Measurements from ENCODE around the gene LSMEM2. TPM values are rescaled to one million over a fixed set of nuclear protein-coding genes. Genes with fewer than 3 reads are reported as not detected.
"Not testable (repeated sequence)": the region's sequence is repeated elsewhere in the genome, so short reads cannot be mapped to it uniquely, and the experiment has no call there.

Gene LSMEM2
- total and polyA plus RNA-seq, 11 donors: 1.3 to 68.3 (median 29.7) TPM

GRCh38 chr3:50243543-50243895, 35.4 kb upstream of the LSMEM2 start:
- Histone ChIP-seq H3K4me1 (peaks cover 36 to 100% (median 96%) of the 10 kb centered on the region in 12 donors), H3K36me3 (peaks cover 0 to 59% (median 6%) of the 10 kb centered on the region in 9 donors), H3K27me3 (no peaks in the 10 kb centered on the region), H3K9me3 (no peaks in the 10 kb centered on the region), H3K27ac (peak overlapping the region; percentile 85 to 99 (median 94)), H3K4me3 (peak overlapping the region in 9 of 12 donors; percentile 1 to 39 (median 17))
- WGBS, 4 donors: 49 to 61% (median 59%) methylated on average over 4 of the region's 4 CpGs
- DNase-seq (peak in 1 of 5 donors; percentile 35), ATAC-seq (no peak)
- TF ChIP-seq POLR2A (IDR thresholded peaks at IDR 0.05): no peak
- intact Hi-C loops (cut with DNase I): loop anchor here in 1 of 10 donors (2.0 kb wide), 1 partner anchor 13 kb away; no protein-coding TSS in a partner anchor

DNA sequence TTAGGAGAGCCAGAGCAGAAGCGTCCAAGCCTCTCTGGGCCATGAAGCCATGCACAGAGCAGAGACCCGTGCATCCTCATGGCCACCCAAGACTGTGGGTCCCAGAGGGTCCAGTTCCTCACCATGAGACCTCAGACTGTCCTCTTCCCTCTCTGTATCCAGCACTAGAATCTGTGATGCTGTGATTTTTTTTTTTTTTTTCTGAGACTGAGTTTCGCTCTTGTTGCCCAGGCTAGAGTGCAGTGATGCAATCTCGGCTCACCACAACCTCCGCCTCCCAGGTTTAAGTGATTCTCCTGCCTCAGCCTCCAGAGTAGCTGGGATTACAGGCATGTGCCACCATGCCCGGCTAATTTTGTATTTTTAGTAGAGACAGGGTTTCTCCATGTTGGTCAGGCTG, 34.1 kb upstream of the LSMEM2 start:
- DNase-seq; H3K9me3 ChIP-seq; H3K27me3 ChIP-seq; ATAC-seq; intact Hi-C loops (cut with DNase I): not testable (repeated sequence)
- WGBS, 4 donors: 61 to 74% (median 69%) methylated on average over 6 of the region's 6 CpGs
- H3K27ac ChIP-seq: peak overlapping the region; percentile 85 to 99 (median 94)
- H3K4me3 ChIP-seq: peak overlapping the region in 3 of 12 donors; percentile 5 to 38 (median 32)
- peaks cover 34 to 100% (median 96%) of the 10 kb centered on the region in 12 donors for H3K4me1 ChIP-seq
- H3K36me3 ChIP-seq: peaks cover 0 to 55% (median 4%) of the 10 kb centered on the region in 9 donors

DNA sequence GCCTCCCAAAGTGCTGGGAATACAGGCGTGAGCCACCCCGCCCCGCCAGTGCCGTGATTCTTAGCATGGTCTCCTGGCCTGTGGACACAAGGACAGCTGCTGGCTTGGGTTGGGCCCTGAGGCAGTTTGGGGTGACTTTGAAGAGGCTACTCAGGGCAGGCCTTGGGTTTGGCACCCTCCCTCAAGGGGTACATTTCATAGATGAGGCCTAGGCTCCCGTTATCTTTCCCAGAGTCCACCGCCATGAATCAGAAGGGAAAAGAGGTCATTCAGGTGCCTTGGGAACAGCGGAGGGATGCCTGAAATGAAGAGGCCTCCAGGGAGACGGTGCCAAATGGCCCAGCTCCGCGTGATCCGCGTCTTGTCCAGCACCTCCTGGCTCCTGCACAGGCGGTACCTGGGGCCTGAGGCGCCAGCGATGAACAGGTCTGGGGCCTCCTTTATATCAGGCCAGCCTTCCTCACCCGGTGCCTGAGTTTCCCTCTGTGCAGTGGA, 33.6 kb upstream of the LSMEM2 start:
- TF ChIP-seq, protein P1, sequence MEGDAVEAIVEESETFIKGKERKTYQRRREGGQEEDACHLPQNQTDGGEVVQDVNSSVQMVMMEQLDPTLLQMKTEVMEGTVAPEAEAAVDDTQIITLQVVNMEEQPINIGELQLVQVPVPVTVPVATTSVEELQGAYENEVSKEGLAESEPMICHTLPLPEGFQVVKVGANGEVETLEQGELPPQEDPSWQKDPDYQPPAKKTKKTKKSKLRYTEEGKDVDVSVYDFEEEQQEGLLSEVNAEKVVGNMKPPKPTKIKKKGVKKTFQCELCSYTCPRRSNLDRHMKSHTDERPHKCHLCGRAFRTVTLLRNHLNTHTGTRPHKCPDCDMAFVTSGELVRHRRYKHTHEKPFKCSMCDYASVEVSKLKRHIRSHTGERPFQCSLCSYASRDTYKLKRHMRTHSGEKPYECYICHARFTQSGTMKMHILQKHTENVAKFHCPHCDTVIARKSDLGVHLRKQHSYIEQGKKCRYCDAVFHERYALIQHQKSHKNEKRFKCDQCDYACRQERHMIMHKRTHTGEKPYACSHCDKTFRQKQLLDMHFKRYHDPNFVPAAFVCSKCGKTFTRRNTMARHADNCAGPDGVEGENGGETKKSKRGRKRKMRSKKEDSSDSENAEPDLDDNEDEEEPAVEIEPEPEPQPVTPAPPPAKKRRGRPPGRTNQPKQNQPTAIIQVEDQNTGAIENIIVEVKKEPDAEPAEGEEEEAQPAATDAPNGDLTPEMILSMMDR (IDR thresholded peaks at IDR 0.05): no peak
- TF ChIP-seq POLR2A (IDR thresholded peaks at IDR 0.05): no peak
- intact Hi-C loops (cut with DNase I): no loop called here
- ATAC-seq (no peak), DNase-seq (no peak)
- H3K4me3 ChIP-seq: peak overlapping the region in 11 of 12 donors; percentile 6 to 58 (median 49)
- peaks cover 34 to 100% (median 96%) of the 10 kb centered on the region in 12 donors for H3K4me1 ChIP-seq
- 48 to 60% (median 55%) methylated on average over 16 of the region's 16 CpGs for WGBS, 4 donors
- peak overlapping the region; percentile 85 to 99 (median 94) for H3K27ac ChIP-seq
- H3K9me3 ChIP-seq: no peaks in the 10 kb centered on the region
- peaks cover 0 to 54% (median 4%) of the 10 kb centered on the region in 9 donors for H3K36me3 ChIP-seq
- H3K27me3 ChIP-seq: no peaks in the 10 kb centered on the region

DNA sequence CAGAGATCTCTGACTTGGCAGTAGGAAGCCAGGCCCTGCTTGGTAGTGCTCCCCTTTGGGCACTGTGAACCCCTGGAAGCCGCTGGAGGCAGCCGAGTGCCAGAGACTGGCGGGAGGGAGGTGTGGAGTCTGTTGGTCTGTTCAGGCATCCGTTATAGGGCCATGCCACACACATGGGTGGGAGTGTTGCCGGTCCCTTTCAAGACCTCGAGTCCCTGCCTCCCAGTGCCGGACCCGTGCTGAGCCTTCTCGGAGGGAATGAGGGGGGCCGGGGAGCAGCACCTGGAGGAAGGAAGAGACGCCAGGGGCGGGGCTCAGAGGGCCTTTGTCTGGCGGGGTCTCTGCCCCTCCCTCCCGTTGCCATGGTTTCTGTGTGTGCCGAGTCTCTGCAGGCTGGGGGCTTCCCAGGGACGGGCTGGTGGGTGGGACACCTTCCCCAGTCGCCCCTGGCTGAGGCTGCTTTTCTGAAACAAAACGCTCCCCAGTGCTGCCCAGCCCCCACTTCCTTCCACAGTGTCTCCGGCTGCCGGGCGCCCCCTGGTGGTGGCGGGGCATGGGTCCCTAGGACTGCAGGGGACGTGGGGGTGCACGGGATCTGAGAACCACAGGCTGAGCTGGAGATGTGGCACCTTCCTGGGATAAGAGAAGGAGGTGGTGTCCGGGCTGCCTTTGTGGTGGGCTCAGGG, 32.9 kb upstream of the LSMEM2 start:
- intact Hi-C loops (cut with DNase I): loop anchor here in 5 of 10 donors (1.0 to 2.0 kb wide), 3 partner anchors 19 to 27 kb away; no protein-coding TSS in a partner anchor
- no peaks in the 10 kb centered on the region for H3K9me3 ChIP-seq
- peak; percentile 91 to 95 (median 93) for DNase-seq
- TF ChIP-seq, protein P1 (IDR thresholded peaks at IDR 0.05): peak; percentile 95 to 99 (median 98)
- no peak for TF ChIP-seq POLR2A (IDR thresholded peaks at IDR 0.05)
- H3K27me3 ChIP-seq: no peaks in the 10 kb centered on the region
- peak; percentile 62 to 77 (median 74) for ATAC-seq
- 1 to 5% (median 2%) methylated on average over 11 to 25 of the region's 25 CpGs for WGBS, 4 donors
- peaks cover 0 to 54% (median 6%) of the 10 kb centered on the region in 9 donors for H3K36me3 ChIP-seq
- H3K4me1 ChIP-seq: peaks cover 34 to 100% (median 96%) of the 10 kb centered on the region in 12 donors
- peak overlapping the region; percentile 6 to 58 (median 49) for H3K4me3 ChIP-seq
- H3K27ac ChIP-seq: peak overlapping the region; percentile 85 to 99 (median 94)

- Histone ChIP-seq H3K36me3 (peaks cover 0 to 57% (median 6%) of the 10 kb centered on the region in 9 donors), H3K4me3 (peak overlapping the region in 11 of 12 donors; percentile 9 to 58 (median 49)), H3K27me3 (no peaks in the 10 kb centered on the region), H3K4me1 (peaks cover 33 to 100% (median 96%) of the 10 kb centered on the region in 12 donors), H3K9me3 (no peaks in the 10 kb centered on the region), H3K27ac (peak overlapping the region; percentile 85 to 99 (median 94))
- DNase-seq: peak in 3 of 5 donors; percentile 70 to 84 (median 75)
- peak in 1 of 2 donors; percentile 14 for TF ChIP-seq POLR2A (IDR thresholded peaks at IDR 0.05)
- TF ChIP-seq, protein P1 (IDR thresholded peaks at IDR 0.05): peak in 4 of 12 donors; percentile 3 to 47 (median 26)
- intact Hi-C loops (cut with DNase I): loop anchor here in 5 of 10 donors (1.0 to 2.0 kb wide), 3 partner anchors 19 to 27 kb away; no protein-coding TSS in a partner anchor
- WGBS, 4 donors: 28 to 36% (median 30%) methylated on average over 10 of the region's 10 CpGs
- ATAC-seq: peak; percentile 13 to 61 (median 41)
Observed at GRCh38 chr3:50246517-50246954, 32.4 kb upstream of the LSMEM2 start.
